Astrocyte (in vitro differentiated cells and primary cell): ENCODE results near the gene PDK2. TPM values are rescaled to one million over a fixed set of nuclear protein-coding genes. Genes with fewer than 3 reads are reported as not detected.

Source experiments
- DNase-seq: peaks from one replicate; pipeline ENCODE4 v3.0.0-alpha.2; 2010; ENCODE audit warnings: low read depth
- FAIRE-seq: peaks from 2 replicates; lab custom pipeline; 2011; peaks lifted over from hg19 to GRCh38; lab: Jason Lieb, UNC
- H2AFZ ChIP-seq: 2 replicates; pipeline ENCODE4 v1.6.0; 2012; ENCODE audit warnings: low read depth, low read length, inconsistent platforms
- H3K27ac ChIP-seq: 2 replicates; pipeline ENCODE4 v1.5.1; 2011; ENCODE audit warnings: low read depth, low read length, inconsistent platforms
- H3K27me3 ChIP-seq: 2 replicates; pipeline ENCODE4 v1.6.0; 2011; ENCODE audit warnings: low read length, inconsistent platforms; ENCODE audit not compliant: insufficient read depth
- H3K36me3 ChIP-seq: 2 replicates; pipeline ENCODE4 v1.5.1; 2011; ENCODE audit warnings: low read length, inconsistent platforms; ENCODE audit not compliant: insufficient read depth
- H3K4me1 ChIP-seq: 2 replicates; pipeline ENCODE4 v1.5.1; 2011; ENCODE audit warnings: low read length, inconsistent platforms; ENCODE audit not compliant: insufficient read depth
- H3K4me2 ChIP-seq: 2 replicates; pipeline ENCODE4 v1.6.0; 2012; ENCODE audit warnings: low read length, inconsistent platforms
- H3K4me3 ChIP-seq: 2 replicates; pipeline ENCODE4 v1.5.1; 2011; ENCODE audit warnings: low read depth, mild to moderate bottlenecking, low read length, inconsistent platforms; ENCODE audit not compliant: insufficient read depth
- H3K79me2 ChIP-seq: 2 replicates; pipeline ENCODE4 v1.6.0; 2012; ENCODE audit warnings: mild to moderate bottlenecking, low read length, inconsistent platforms; ENCODE audit not compliant: insufficient read depth
- H3K9ac ChIP-seq: 2 replicates; pipeline ENCODE4 v1.6.0; 2012; ENCODE audit warnings: mild to moderate bottlenecking, low read length, inconsistent platforms
- H3K9me3 ChIP-seq: 2 replicates; pipeline ENCODE4 v1.5.1; 2012; ENCODE audit warnings: low read depth, mild to moderate bottlenecking, low read length, inconsistent platforms; ENCODE audit not compliant: insufficient read depth
- H4K20me1 ChIP-seq: 2 replicates; pipeline ENCODE4 v1.6.0; 2012; ENCODE audit warnings: low read length, inconsistent platforms; ENCODE audit not compliant: insufficient read depth
- H3K27ac Mint-ChIP-seq: one replicate; pipeline ENCODE4 v1.8.0; 2021; ENCODE audit warnings: mild to moderate bottlenecking, mixed read lengths; ENCODE audit not compliant: unreplicated experiment
- H3K27me3 Mint-ChIP-seq: one replicate; pipeline ENCODE4 v1.8.0; 2021; ENCODE audit warnings: low read depth, mixed read lengths; ENCODE audit not compliant: unreplicated experiment
- H3K36me3 Mint-ChIP-seq: one replicate; pipeline ENCODE4 v1.8.0; 2021; ENCODE audit warnings: low read depth, mixed read lengths; ENCODE audit not compliant: unreplicated experiment
- H3K4me1 Mint-ChIP-seq: one replicate; pipeline ENCODE4 v1.8.0; 2021; ENCODE audit warnings: low read depth, mixed read lengths; ENCODE audit not compliant: unreplicated experiment
- H3K4me3 Mint-ChIP-seq: one replicate; pipeline ENCODE4 v1.8.0; 2021; ENCODE audit warnings: mild to moderate bottlenecking, moderate library complexity, mixed read lengths; ENCODE audit not compliant: unreplicated experiment
- H3K9me3 Mint-ChIP-seq: one replicate; pipeline ENCODE4 v1.8.0; 2021; ENCODE audit warnings: mild to moderate bottlenecking, mixed read lengths; ENCODE audit not compliant: unreplicated experiment
- CTCF ChIP-seq: IDR thresholded peaks from 2 replicates; pipeline ENCODE4 v1.5.1; 2011; ENCODE audit warnings: low read depth, mild to moderate bottlenecking, inconsistent platforms, low read length, moderate library complexity; ENCODE audit not compliant: insufficient read depth
- EZH2 ChIP-seq: IDR thresholded peaks from 2 replicates; pipeline ENCODE4 v1.6.1; 2012; ENCODE audit warnings: mild to moderate bottlenecking, low read length, inconsistent platforms; ENCODE audit not compliant: insufficient read depth
- total RNA-seq: library from RNA; stranded (reverse); gene quantifications from 2 replicates; pipeline ENCODE4 v1.2.1, GENCODE V29; 2021

PDK2 gene
- total RNA-seq, 1 donor from 2014 or later, result 25.8 TPM

GRCh38 chr17:50152736-50153135 lies 57.6 kb downstream of the PDK2 start:
- Mint-ChIP-seq H3K9me3 (no peaks in the 10 kb centered on the region), H3K4me3 (no peak overlapping the region), H3K4me1 (peaks cover 2% of the 10 kb centered on the region), H3K27me3 (no peaks in the 10 kb centered on the region), H3K36me3 (peaks cover 4% of the 10 kb centered on the region), H3K27ac (peak overlapping the region; percentile 77)
- no peak for FAIRE-seq
- DNase-seq, result no peak
- Histone ChIP-seq H2AFZ (no peak overlapping the region), H3K27ac (no peak overlapping the region), H4K20me1 (peaks cover 15% of the 10 kb centered on the region), H3K36me3 (no peaks in the 10 kb centered on the region), H3K9me3 (no peaks in the 10 kb centered on the region), H3K9ac (no peak overlapping the region), H3K4me1 (peaks cover 22% of the 10 kb centered on the region), H3K4me2 (peak overlapping the region; percentile 89), H3K27me3 (no peaks in the 10 kb centered on the region), H3K4me3 (no peak overlapping the region), H3K79me2 (peaks cover 30% of the 10 kb centered on the region)
- TF ChIP-seq CTCF (no peak), EZH2 (no peak)

- Mint-ChIP-seq H3K27me3 (no peaks in the 10 kb centered on the region), H3K9me3 (no peaks in the 10 kb centered on the region), H3K27ac (no peak overlapping the region), H3K4me3 (no peak overlapping the region), H3K36me3 (no peaks in the 10 kb centered on the region), H3K4me1 (peaks cover 1% of the 10 kb centered on the region)
- DNase-seq (no peak), FAIRE-seq (no peak)
- peaks cover 4% of the 10 kb centered on the region for H4K20me1 ChIP-seq
- no peak overlapping the region for H3K4me2 ChIP-seq
- no peak overlapping the region for H3K9ac ChIP-seq
- H3K27ac ChIP-seq, result no peak overlapping the region
- H3K4me1 ChIP-seq, result peaks cover 18% of the 10 kb centered on the region
- no peaks in the 10 kb centered on the region for H3K36me3 ChIP-seq
- TF ChIP-seq CTCF (no peak), EZH2 (no peak)
- peaks cover 19% of the 10 kb centered on the region for H3K79me2 ChIP-seq
- no peak overlapping the region for H3K4me3 ChIP-seq
- H3K27me3 ChIP-seq, result no peaks in the 10 kb centered on the region
- no peaks in the 10 kb centered on the region for H3K9me3 ChIP-seq
- no peak overlapping the region for H2AFZ ChIP-seq
Measured at GRCh38 chr17:50153650-50154575, 58.8 kb downstream of the PDK2 start.

GRCh38 chr17:50154604-50155003 lies 59.5 kb downstream of the PDK2 start:
- no peaks in the 10 kb centered on the region for H4K20me1 ChIP-seq
- H3K27me3 Mint-ChIP-seq, result no peaks in the 10 kb centered on the region
- no peak for TF ChIP-seq CTCF
- no peak for TF ChIP-seq EZH2
- H2AFZ ChIP-seq, result no peak overlapping the region
- no peak overlapping the region for H3K4me3 ChIP-seq
- H3K9me3 Mint-ChIP-seq, result no peaks in the 10 kb centered on the region
- peaks cover 12% of the 10 kb centered on the region for H3K79me2 ChIP-seq
- H3K4me1 Mint-ChIP-seq, result peaks cover 1% of the 10 kb centered on the region
- H3K4me1 ChIP-seq, result peaks cover 18% of the 10 kb centered on the region
- H3K27me3 ChIP-seq, result no peaks in the 10 kb centered on the region
- FAIRE-seq (no peak), DNase-seq (no peak)
- H3K27ac ChIP-seq, result no peak overlapping the region
- H3K36me3 Mint-ChIP-seq, result no peaks in the 10 kb centered on the region
- H3K36me3 ChIP-seq, result no peaks in the 10 kb centered on the region
- H3K9ac ChIP-seq, result no peak overlapping the region
- no peaks in the 10 kb centered on the region for H3K9me3 ChIP-seq
- no peak overlapping the region for H3K4me2 ChIP-seq
- H3K27ac Mint-ChIP-seq, result no peak overlapping the region
- H3K4me3 Mint-ChIP-seq, result no peak overlapping the region
